22Rv1 (cell line): ENCODE data around the gene GNB1L.
"Not testable (repeated sequence)": the region's sequence is repeated elsewhere in the genome, so short reads cannot be mapped to it uniquely, and the experiment has no call there.

Source experiments
- H3K27ac ChIP-seq: fragments of 450-650 bp; 2 replicates; pipeline ENCODE4 v1.5.1; 2017
- CTCF ChIP-seq: fragments of 450-650 bp; IDR thresholded peaks from 2 replicates; pipeline ENCODE4 v1.5.1; 2017; ENCODE audit warnings: mild to moderate bottlenecking
- ZFX ChIP-seq: fragments of 450-650 bp; IDR thresholded peaks from 2 replicates; pipeline ENCODE4 v1.6.1; 2017; ENCODE audit warnings: antibody characterized with exemption, borderline replicate concordance

The GNB1L gene

GRCh38 chr22:19793661-19794310, 60.9 kb downstream of the GNB1L start:
- no peak overlapping the region for H3K27ac ChIP-seq
- no peak for TF ChIP-seq ZFX
- no peak for TF ChIP-seq CTCF

- H3K27ac ChIP-seq, result no peak overlapping the region
- TF ChIP-seq CTCF, result no peak
Observed at GRCh38 chr22:19793161-19793560, 61.5 kb downstream of the GNB1L start.

GRCh38 chr22:19792383-19792896, 62.2 kb downstream of the GNB1L start:
- not testable (repeated sequence) for H3K27ac ChIP-seq

- TF ChIP-seq CTCF (no peak), ZFX (no peak)
- no peak overlapping the region for H3K27ac ChIP-seq
Observed at GRCh38 chr22:19791894-19792293, 62.8 kb downstream of the GNB1L start.

- TF ChIP-seq CTCF, result no peak
Observed at GRCh38 chr22:19791243-19791642, 63.4 kb downstream of the GNB1L start.

GRCh38 chr22:19789828-19790227, 64.8 kb downstream of the GNB1L start:
- TF ChIP-seq ZFX (no peak), CTCF (no peak)
- no peak overlapping the region for H3K27ac ChIP-seq

More at GRCh38 chr22:19791243-19791642, 63.4 kb downstream of the GNB1L start:
- no peak overlapping the region for H3K27ac ChIP-seq

- no peak for TF ChIP-seq CTCF
- TF ChIP-seq ZFX, result no peak
- H3K27ac ChIP-seq, result no peak overlapping the region
Observed at GRCh38 chr22:19789406-19789805, 65.3 kb downstream of the GNB1L start.
